A549 treated with ZK216348 at 1 μM for 4 hours (cell line): ENCODE measurements around the gene FAM20A. TPM values are rescaled to one million over a fixed set of nuclear protein-coding genes. Genes with fewer than 3 reads are reported as not detected.

Experiments used
- total RNA-seq: library from RNA; stranded (reverse); fragments of 200-300 nt; extraction: Qiagen RNA extraction; gene quantifications from 5 replicates; pipeline ENCODE4 v1.2.3, GENCODE V29; 2022; ENCODE audit warnings: low read depth

Gene FAM20A
- not detected in 5 replicates for total RNA-seq

GRCh38 chr17:68600931-68601564, at the start of gene FAM20A:
FAM20A (minus strand) TSS chr17:68601367; CDS start chr17:68600666, 701 bp downstream.

GRCh38 chr17:68512247-68512959, 88.8 kb downstream of the FAM20A start, which contains the start of gene PRKAR1A:
PRKAR1A (plus strand) TSS chr17:68512430; CDS start chr17:68515400, 2,970 bp downstream.

Other genes starting within 250 kb of the FAM20A start
- gene WIPI1, start 143.9 kb downstream of the FAM20A start, total RNA-seq: 8.2 to 15.1 TPM (median 10.1 TPM) in 5 replicates
- gene PRKAR1A, start 88.9 kb downstream of the FAM20A start, total RNA-seq: 127 to 190 TPM (median 180 TPM) in 5 replicates